Astrocyte of the cerebellum (primary cell): ENCODE data around the gene CTXN1.

Source experiments
- DNase-seq: peaks from one replicate; pipeline ENCODE4 v3.0.0-alpha.2; 2011; ENCODE audit warnings: low read depth
- H3K4me3 ChIP-seq: 2 replicates; pipeline ENCODE4 v1.5.1; 2011; ENCODE audit warnings: mild to moderate bottlenecking, low read depth, low read length, moderate library complexity
- in situ Hi-C: cut with HindIII; loops from 2 replicates; pipeline ENCODE4 v1.10.0; 2017; ENCODE audit warnings: low sequenced_read_pairs
- TF ChIP-seq, protein P1 (sequence below): IDR thresholded peaks from 2 replicates; pipeline ENCODE4 v1.5.1; 2012; ENCODE audit warnings: low read length, low read depth, moderate library complexity, mild to moderate bottlenecking; ENCODE audit errors: missing control alignments

The CTXN1 gene

DNA sequence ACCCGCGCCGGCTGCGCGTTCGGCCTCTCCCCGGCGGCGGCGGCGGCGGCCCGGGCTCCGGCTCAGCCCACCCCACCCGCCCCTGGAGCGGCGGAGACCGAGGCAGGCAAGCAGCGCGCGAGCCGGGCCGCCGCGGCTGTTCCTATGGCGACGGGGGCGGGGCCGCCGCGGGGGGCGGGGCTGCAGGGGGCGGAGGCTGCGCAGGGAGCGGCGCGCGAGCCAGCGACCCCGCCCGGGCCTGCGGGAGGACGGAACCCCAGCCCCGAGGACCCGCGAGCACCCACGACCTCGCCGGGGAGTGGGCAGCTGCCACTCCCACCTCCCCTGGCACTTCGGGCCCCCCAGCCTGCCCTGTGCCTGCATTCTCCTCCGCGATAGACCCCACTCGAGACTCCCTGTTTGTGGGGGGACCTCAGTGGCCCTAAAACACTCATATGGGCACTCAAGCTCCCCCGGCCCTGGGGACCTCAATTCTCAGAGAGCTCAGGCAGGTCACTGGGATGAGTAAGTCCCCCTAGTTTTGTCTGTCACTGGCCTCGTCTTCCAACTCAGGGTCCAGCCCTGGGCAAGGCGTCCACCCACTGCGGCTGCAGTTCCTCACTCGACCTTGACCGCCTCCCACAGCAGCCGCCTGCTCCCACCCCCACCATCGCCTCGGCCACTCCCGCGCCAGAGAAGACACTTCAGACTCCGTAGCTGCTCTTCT is at the start of gene CTXN1:
Gene CTXN1 (minus strand): TSS at position 115 of the 706 bp plus-strand sequence. CDS start 597 bp downstream, outside the sequence.
- TF ChIP-seq, protein P1, sequence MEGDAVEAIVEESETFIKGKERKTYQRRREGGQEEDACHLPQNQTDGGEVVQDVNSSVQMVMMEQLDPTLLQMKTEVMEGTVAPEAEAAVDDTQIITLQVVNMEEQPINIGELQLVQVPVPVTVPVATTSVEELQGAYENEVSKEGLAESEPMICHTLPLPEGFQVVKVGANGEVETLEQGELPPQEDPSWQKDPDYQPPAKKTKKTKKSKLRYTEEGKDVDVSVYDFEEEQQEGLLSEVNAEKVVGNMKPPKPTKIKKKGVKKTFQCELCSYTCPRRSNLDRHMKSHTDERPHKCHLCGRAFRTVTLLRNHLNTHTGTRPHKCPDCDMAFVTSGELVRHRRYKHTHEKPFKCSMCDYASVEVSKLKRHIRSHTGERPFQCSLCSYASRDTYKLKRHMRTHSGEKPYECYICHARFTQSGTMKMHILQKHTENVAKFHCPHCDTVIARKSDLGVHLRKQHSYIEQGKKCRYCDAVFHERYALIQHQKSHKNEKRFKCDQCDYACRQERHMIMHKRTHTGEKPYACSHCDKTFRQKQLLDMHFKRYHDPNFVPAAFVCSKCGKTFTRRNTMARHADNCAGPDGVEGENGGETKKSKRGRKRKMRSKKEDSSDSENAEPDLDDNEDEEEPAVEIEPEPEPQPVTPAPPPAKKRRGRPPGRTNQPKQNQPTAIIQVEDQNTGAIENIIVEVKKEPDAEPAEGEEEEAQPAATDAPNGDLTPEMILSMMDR: no peak
- peak within 1 kb of the TSS; percentile 39 for H3K4me3 ChIP-seq
- in situ Hi-C loops: no loop called here
- DNase-seq: no peak

- in situ Hi-C loops: no loop called here
- no peak overlapping the region for H3K4me3 ChIP-seq
- no peak for DNase-seq
- TF ChIP-seq, protein P1: no peak
Observed at GRCh38 chr19:7975037-7975436, 49.1 kb upstream of the CTXN1 start.

- TF ChIP-seq, protein P1: no peak
- no peak for DNase-seq
- in situ Hi-C loops: no loop called here
- H3K4me3 ChIP-seq: no peak overlapping the region
Observed at GRCh38 chr19:7973883-7974282, 47.9 kb upstream of the CTXN1 start.

DNA sequence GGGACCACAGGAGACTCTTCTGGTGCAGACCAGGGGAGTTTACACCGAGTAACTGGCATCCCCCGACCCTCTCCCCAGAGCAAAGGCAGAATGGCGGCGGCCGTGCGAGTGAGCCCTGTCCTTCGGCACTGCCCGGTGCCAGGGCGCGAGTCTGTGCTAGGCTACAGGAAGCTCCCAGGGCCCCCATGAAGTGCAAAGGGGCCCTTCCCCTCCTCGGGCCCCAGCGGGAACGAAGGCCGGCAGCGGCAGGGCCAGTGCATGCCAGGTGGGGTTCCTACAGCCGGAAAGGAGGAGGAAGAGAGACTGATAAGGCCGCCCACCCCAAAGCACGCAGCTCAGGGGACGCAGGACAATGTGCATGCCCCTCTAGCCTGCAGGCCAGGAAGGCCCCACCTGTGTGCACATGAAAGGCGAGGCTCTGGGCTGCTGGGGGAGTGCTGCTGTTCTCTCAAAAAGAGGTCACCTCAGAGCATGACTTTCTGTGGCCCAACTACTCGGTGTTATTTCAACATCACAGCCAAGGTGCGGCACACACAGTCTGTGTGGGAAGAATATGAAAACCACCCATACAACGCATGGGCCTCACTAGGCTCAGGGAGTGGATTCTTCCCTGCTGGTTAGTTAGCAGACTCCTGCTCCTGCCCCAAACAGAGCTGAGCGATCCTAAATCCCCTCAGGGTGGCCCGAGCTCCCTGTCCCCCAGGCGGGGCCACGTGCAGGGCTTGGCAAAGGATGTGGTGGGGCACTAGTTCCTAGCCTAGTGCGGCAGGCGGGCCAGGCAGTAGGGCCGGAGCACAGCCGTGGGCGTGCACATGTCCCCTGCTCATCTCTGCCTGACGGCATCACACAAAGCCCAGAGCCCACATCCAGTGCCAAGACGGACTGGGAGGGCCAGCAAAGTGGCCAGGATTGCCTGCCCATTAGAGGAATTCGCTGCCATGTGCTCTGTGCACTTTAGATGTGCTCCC is 45.9 kb upstream of the CTXN1 start:
- TF ChIP-seq, protein P1: no peak
- in situ Hi-C loops: no loop called here
- H3K4me3 ChIP-seq: no peak overlapping the region
- DNase-seq: no peak

GRCh38 chr19:7970716-7971448 is 44.9 kb upstream of the CTXN1 start:
- H3K4me3 ChIP-seq: no peak overlapping the region
- DNase-seq: peak; percentile 20
- TF ChIP-seq, protein P1: peak; percentile 86
- in situ Hi-C loops: no loop called here

DNA sequence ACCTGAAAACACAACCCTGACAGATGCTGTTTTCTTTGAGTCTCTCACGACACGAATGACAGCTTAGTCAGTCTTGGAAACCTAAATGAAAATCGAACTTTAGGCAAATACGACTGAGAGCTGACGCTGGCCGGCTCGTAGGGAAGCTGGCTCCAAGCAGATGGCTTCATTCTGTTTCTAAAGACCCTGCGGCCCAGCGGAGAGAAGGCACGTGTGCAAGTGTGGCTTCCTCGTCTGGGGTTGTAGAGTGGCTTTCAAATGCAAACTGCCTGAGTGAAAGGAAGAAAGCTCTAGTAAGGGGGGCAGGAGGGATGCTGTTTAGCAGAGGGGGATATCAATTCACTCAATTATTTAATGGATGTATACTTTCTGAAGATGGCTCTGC is 43.6 kb upstream of the CTXN1 start:
- TF ChIP-seq, protein P1: no peak
- in situ Hi-C loops: loop anchor here (10.0 kb wide), 1 partner anchor 175 kb away; the partner anchor contains the start of gene FBN3
- no peak overlapping the region for H3K4me3 ChIP-seq
- DNase-seq: no peak
